ENCODE data around the gene IPO5.
"Not testable (repeated sequence)": the region's sequence is repeated elsewhere in the genome, so short reads cannot be mapped to it uniquely, and the experiment has no call there.

Gene IPO5

GRCh38 chr13:97949316-97949715 lies 4.2 kb upstream of the IPO5 start:
- DNase-seq (ENCODE audit: low read depth), result not testable (repeated sequence)

- DNase-seq (ENCODE audit: low read depth), result no peak
Measured at GRCh38 chr13:97951376-97951775, 2.1 kb upstream of the IPO5 start.

- not testable (repeated sequence) for DNase-seq (ENCODE audit: low read depth)
Measured at GRCh38 chr13:97952831-97953230, 644 bp upstream of the IPO5 start.

- DNase-seq (ENCODE audit: low read depth), result no peak
Measured at GRCh38 chr13:97961340-97961739, 7.9 kb downstream of the IPO5 start.

- no peak for DNase-seq (ENCODE audit: low read depth)
Measured at GRCh38 chr13:97962887-97963286, 9.4 kb downstream of the IPO5 start.

GRCh38 chr13:97967226-97967625 lies 13.8 kb downstream of the IPO5 start:
- DNase-seq (ENCODE audit: low read depth), result no peak

GRCh38 chr13:97967948-97968347 lies 14.5 kb downstream of the IPO5 start:
- DNase-seq (ENCODE audit: low read depth), result no peak

- no peak for DNase-seq (ENCODE audit: low read depth)
Measured at GRCh38 chr13:97971519-97971918, 18.0 kb downstream of the IPO5 start.

- DNase-seq (ENCODE audit: low read depth), result no peak
Measured at GRCh38 chr13:97974773-97975172, 21.3 kb downstream of the IPO5 start.

- no peak for DNase-seq (ENCODE audit: low read depth)
Measured at GRCh38 chr13:97975280-97975847, 21.9 kb downstream of the IPO5 start.

GRCh38 chr13:97975848-97976609 lies 22.6 kb downstream of the IPO5 start:
- DNase-seq (ENCODE audit: low read depth), result peak; percentile 77

GRCh38 chr13:97976610-97977521 lies 23.4 kb downstream of the IPO5 start:
- DNase-seq (ENCODE audit: low read depth), result no peak

- no peak for DNase-seq (ENCODE audit: low read depth)
Measured at GRCh38 chr13:97977982-97978381, 24.5 kb downstream of the IPO5 start.

- no peak for DNase-seq (ENCODE audit: low read depth)
Measured at GRCh38 chr13:97978651-97979050, 25.2 kb downstream of the IPO5 start.

GRCh38 chr13:97979051-97979450 lies 25.6 kb downstream of the IPO5 start:
- no peak for DNase-seq (ENCODE audit: low read depth)

- no peak for DNase-seq (ENCODE audit: low read depth)
Measured at GRCh38 chr13:97979556-97979955, 26.1 kb downstream of the IPO5 start.

GRCh38 chr13:97982286-97982685 lies 28.8 kb downstream of the IPO5 start:
- DNase-seq (ENCODE audit: low read depth), result no peak

- no peak for DNase-seq (ENCODE audit: low read depth)
Measured at GRCh38 chr13:97986835-97987234, 33.4 kb downstream of the IPO5 start.

GRCh38 chr13:97999653-98000052 lies 46.2 kb downstream of the IPO5 start:
- no peak for DNase-seq (ENCODE audit: low read depth)

GRCh38 chr13:98004107-98004506 lies 50.6 kb downstream of the IPO5 start:
- DNase-seq (ENCODE audit: low read depth), result no peak

GRCh38 chr13:98004997-98005396 lies 51.5 kb downstream of the IPO5 start:
- DNase-seq (ENCODE audit: low read depth), result not testable (repeated sequence)

- DNase-seq (ENCODE audit: low read depth), result no peak
Measured at GRCh38 chr13:98007001-98007400, 53.5 kb downstream of the IPO5 start.

GRCh38 chr13:98013241-98013640 lies 59.8 kb downstream of the IPO5 start:
- no peak for DNase-seq (ENCODE audit: low read depth)
